ENCODE measurements around the gene AADACL3.

AADACL3 gene

GRCh38 chr1:12769031-12769430 is 53.1 kb downstream of the AADACL3 start:
- DNase-seq (ENCODE audit: low read depth in 2 of 2) = no peak

DNA sequence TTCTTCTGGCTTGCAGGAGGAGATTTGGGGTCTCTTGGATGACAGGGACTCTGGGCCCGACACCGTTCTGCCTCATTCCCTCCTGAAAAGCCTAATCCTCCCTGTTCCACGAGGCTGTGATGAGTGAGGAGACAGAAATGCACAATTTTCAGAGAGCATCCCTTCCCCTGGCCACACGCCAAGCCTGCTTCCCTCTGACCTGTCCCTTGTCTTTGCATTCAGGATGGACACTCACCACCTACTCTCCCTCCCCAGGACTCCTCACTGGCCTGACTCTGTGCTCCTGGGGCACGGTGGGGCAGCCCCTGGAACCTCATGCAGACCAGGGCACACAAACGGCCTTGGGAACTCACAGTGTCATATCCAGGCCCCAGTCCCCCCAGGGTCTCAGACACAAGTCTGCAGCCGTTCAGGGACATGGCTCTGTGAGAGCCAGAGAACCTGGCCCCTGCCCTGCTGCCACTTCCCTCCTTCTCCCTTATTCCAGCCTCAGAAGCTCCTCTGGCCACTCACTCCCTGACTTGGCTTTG is 54.1 kb downstream of the AADACL3 start:
- DNase-seq (ENCODE audit: low read depth in 2 of 2) = no peak

DNA sequence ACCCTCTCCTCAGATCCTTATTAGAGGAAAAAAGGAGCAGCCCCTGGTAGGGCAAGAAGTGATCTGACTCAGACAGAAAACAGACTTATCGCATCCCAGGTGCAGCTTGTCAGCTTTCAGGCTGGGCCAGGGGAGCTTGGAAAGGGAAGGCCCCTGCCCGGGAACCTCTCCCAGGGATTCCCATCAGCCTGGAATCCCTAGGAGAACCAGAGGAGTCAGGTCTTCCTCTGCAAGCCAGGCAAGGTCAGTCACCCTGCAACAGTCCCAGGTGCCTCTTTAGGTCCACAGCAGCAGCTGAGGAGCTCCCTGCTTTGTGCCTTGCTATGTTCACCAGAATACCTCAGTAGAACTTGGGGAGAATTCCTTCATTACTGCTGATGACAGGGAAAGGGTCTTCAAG is 54.7 kb downstream of the AADACL3 start:
- no peak for DNase-seq (ENCODE audit: low read depth in 2 of 2)

DNA sequence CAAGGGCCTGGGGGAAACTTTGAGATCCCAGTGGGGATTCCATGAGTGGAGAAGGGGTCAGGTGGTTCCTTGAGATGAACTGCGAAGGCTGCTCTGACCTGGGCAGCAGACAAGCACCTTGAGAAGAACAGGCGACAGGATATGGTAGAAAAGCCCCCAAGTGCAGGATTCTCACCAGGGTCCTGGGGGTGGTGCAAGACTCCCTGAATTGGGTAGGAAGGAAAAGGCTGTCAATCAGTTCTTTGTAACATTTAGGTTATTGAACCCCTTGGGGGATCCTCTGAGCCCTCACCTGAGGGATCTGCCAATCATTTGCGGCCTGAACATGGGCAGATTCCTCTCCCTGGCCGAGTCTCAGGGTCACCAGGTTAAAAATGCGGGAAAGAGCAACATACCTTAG is 55.3 kb downstream of the AADACL3 start:
- DNase-seq (ENCODE audit: low read depth in 2 of 2) = no peak

GRCh38 chr1:12772520-12772919 is 56.6 kb downstream of the AADACL3 start:
- DNase-seq (ENCODE audit: low read depth in 2 of 2) = no peak

- no peak for DNase-seq (ENCODE audit: low read depth in 2 of 2)
These were observed 57.5 kb downstream of the AADACL3 start, which contains the start of gene PRAMEF12 for GRCh38 chr1:12773438-12773837. TSS of gene PRAMEF12 (plus strand) at chr1:12773738. CDS start at chr1:12774868, 1,130 bp downstream.

GRCh38 chr1:12774801-12775345 is 59.0 kb downstream of the AADACL3 start:
- DNase-seq (ENCODE audit: low read depth in 2 of 2) = no peak

GRCh38 chr1:12775443-12775842 is 59.5 kb downstream of the AADACL3 start:
- DNase-seq (ENCODE audit: low read depth in 2 of 2) = no peak

- DNase-seq (ENCODE audit: low read depth in 2 of 2) = no peak
These were observed 61.1 kb downstream of the AADACL3 start for GRCh38 chr1:12776801-12777557.

All from stimulated activated CD4-positive, alpha-beta T cell treated with anti-CD3 and anti-CD28 coated beads, Interleukin-1b, Interleukin-23, amount 100 ng/mL, for 4 hours (primary cell).